Endothelial cell of umbilical vein (primary cell): ENCODE data around the gene ITFG1. TPM values are rescaled to one million over a fixed set of nuclear protein-coding genes. Genes with fewer than 3 reads are reported as not detected.

Source experiments
- BruUV-seq: library from RNA; stranded (reverse); fragments of 400-500 nt; replicated peaks from 2 replicates; lab custom pipeline; 2021; lab: Mats Ljungman, UMichigan
- CTCF ChIA-PET: fragments of 300-600, 350-600 bp; sonication (Branson Sonifier 250); formaldehyde crosslinking; loops from one replicate; lab custom pipeline; 2021; ENCODE audit warnings: antibody characterized with exemption, inconsistent platforms; lab: Charles Lee
- POLR2A ChIA-PET: fragments of 300-600, 350-600 bp; sonication (Branson Sonifier 250); formaldehyde crosslinking; loops from one replicate; lab custom pipeline; 2021; ENCODE audit warnings: antibody characterized with exemption, inconsistent platforms; lab: Charles Lee
- DNase-seq: peaks from one replicate; pipeline ENCODE4 v3.0.0-alpha.2; 2011; ENCODE audit warnings: low read depth, low spot score
- FAIRE-seq: peaks from 2 replicates; lab custom pipeline; 2011; peaks lifted over from hg19 to GRCh38; lab: Jason Lieb, UNC
- H2AFZ ChIP-seq: 2 replicates; pipeline ENCODE4 v1.6.0; 2012; ENCODE audit warnings: low read depth, low read length, control low read depth, inconsistent platforms
- H3K27ac ChIP-seq: 2 replicates; pipeline ENCODE4 v1.5.1; 2011; ENCODE audit warnings: low read depth, mild to moderate bottlenecking, control low read depth, low read length, moderate library complexity; ENCODE audit not compliant: insufficient read depth
- H3K27me3 ChIP-seq, 2 experiments: 2 replicates each; pipeline versions ENCODE4 v1.6.0 to v1.6.1; 2011; ENCODE audit warnings: low read length in 2 of 2, mixed read lengths in 1 of 2; ENCODE audit not compliant: control insufficient read depth in 2 of 2, insufficient read depth in 2 of 2
- H3K36me3 ChIP-seq, 2 experiments: 2 replicates in 1 of 2; 3 replicates in 1 of 2; pipeline ENCODE4 v1.5.1; 2011; ENCODE audit warnings: low read length in 2 of 2, mild to moderate bottlenecking in 1 of 2, moderate library complexity in 1 of 2; ENCODE audit not compliant: control insufficient read depth in 2 of 2, insufficient read depth in 2 of 2; ENCODE audit errors: extremely low read depth in 1 of 2
- H3K4me1 ChIP-seq: 3 replicates; pipeline ENCODE4 v1.5.1; 2011; ENCODE audit warnings: mild to moderate bottlenecking, low read length; ENCODE audit not compliant: control insufficient read depth, insufficient read depth; ENCODE audit errors: extremely low read depth
- H3K4me2 ChIP-seq: 2 replicates; pipeline ENCODE4 v1.6.1; 2011; ENCODE audit warnings: low read length, control low read depth, mixed read lengths; ENCODE audit not compliant: insufficient read depth
- H3K4me3 ChIP-seq, 3 experiments: fragments of 200-600 bp in 1 of 3; sonication (generic), shearing (Covaris generic) in 1 of 3; replicated peaks in 1 of 3; 2 replicates each; pipeline ENCODE4 v1.5.1; 2011 to 2016; ENCODE audit warnings: control low read depth in 3 of 3, low read length in 3 of 3, mild to moderate bottlenecking in 2 of 3, inconsistent platforms in 1 of 3, low read depth in 1 of 3, moderate library complexity in 1 of 3; ENCODE audit not compliant: insufficient read depth in 1 of 3
- H3K79me2 ChIP-seq: 2 replicates; pipeline ENCODE4 v1.6.0; 2012; ENCODE audit warnings: low read length, inconsistent platforms; ENCODE audit not compliant: control insufficient read depth, insufficient read depth
- H3K9ac ChIP-seq: replicated peaks from 2 replicates; pipeline ENCODE3; 2011; ENCODE audit warnings: low read length, control low read depth; ENCODE audit not compliant: insufficient read depth; ENCODE audit errors: extremely low read depth
- H3K9me1 ChIP-seq: replicated peaks from 3 replicates; pipeline ENCODE4 v1.6.0; 2011; ENCODE audit warnings: mild to moderate bottlenecking, low read length; ENCODE audit not compliant: control insufficient read depth, insufficient read depth; ENCODE audit errors: extremely low read depth
- H3K9me3 ChIP-seq: replicated peaks from 2 replicates; pipeline ENCODE4 v1.5.1; 2012; ENCODE audit warnings: low read length, inconsistent platforms; ENCODE audit not compliant: control insufficient read depth, insufficient read depth
- H4K20me1 ChIP-seq: replicated peaks from 2 replicates; pipeline ENCODE3; 2011; ENCODE audit warnings: mild to moderate bottlenecking, low read length; ENCODE audit not compliant: control insufficient read depth, insufficient read depth; ENCODE audit errors: extremely low read depth
- CTCF ChIP-seq, 2 donors: IDR thresholded peaks; 1 replicate in 1 of 2; 2 replicates in 1 of 2; pipeline ENCODE4 v1.5.1; 2011; ENCODE audit warnings: low read length in 2 of 2, mild to moderate bottlenecking in 2 of 2, moderate library complexity in 2 of 2, control low read depth in 1 of 2, inconsistent platforms in 1 of 2, low read depth in 1 of 2; ENCODE audit not compliant: insufficient read depth in 1 of 2; ENCODE audit errors: extremely low read depth in 1 of 2
- EZH2 ChIP-seq: IDR thresholded peaks from 2 replicates; pipeline ENCODE4 v1.6.1; 2012; ENCODE audit warnings: borderline replicate concordance, low read depth, mild to moderate bottlenecking, moderate library complexity, low read length, inconsistent platforms; ENCODE audit not compliant: severe bottlenecking
- FOS ChIP-seq: IDR thresholded peaks from 2 replicates; pipeline ENCODE4 v1.6.1; 2011; ENCODE audit warnings: mild to moderate bottlenecking, low read length, moderate library complexity, borderline replicate concordance; ENCODE audit not compliant: insufficient read depth
- GATA2 ChIP-seq: IDR thresholded peaks from 2 replicates; pipeline ENCODE4 v1.7.0; 2011; ENCODE audit warnings: low read depth, mild to moderate bottlenecking, moderate library complexity, mixed read lengths, low read length; ENCODE audit not compliant: insufficient read length, insufficient read depth
- JUN ChIP-seq: IDR thresholded peaks from 2 replicates; pipeline ENCODE4 v1.6.1; 2011; ENCODE audit warnings: borderline replicate concordance, low read depth; ENCODE audit not compliant: insufficient read length, insufficient read depth
- MYC ChIP-seq: IDR thresholded peaks from one replicate; pipeline ENCODE4 v1.6.1; 2011; ENCODE audit warnings: mild to moderate bottlenecking, low read depth, low read length
- POLR2A ChIP-seq: IDR thresholded peaks from 2 replicates; pipeline ENCODE4 v1.6.1; 2012; ENCODE audit warnings: low read depth, mild to moderate bottlenecking, control low read depth, low read length
- POLR2AphosphoS5 ChIP-seq: IDR thresholded peaks from 2 replicates; pipeline ENCODE4 v1.6.1; 2012; ENCODE audit warnings: low read depth, mild to moderate bottlenecking, control low read depth, low read length, moderate library complexity; ENCODE audit not compliant: insufficient read depth
- dilution Hi-C: fragments of 300-500 bp; cut with MboI; formaldehyde crosslinking; loops from one replicate; pipeline ENCODE4 v1.15.0; 2019; ENCODE audit warnings: low sequenced_read_pairs; ENCODE audit not compliant: extremely low pct_ligation_motif_present
- intact Hi-C: fragments of 100-400 bp; cut with micrococcal nuclease; formaldehyde crosslinking; loops from one replicate; pipeline ENCODE4 v1.10.0; 2022
- polyA plus RNA-seq, 4 experiments: library from polyadenylated mRNA; depleted of rRNA in 3 of 4; stranded (reverse) in 3 of 4; unstranded in 1 of 4; fragments of >200 nt; gene quantifications; 2 replicates each; pipeline versions ENCODE4 v1.2.1 to v1.2.3, GENCODE V29; 2011 to 2012; ENCODE audit warnings: missing spikeins in 1 of 4
- total RNA-seq: library from RNA; stranded (reverse); gene quantifications from 2 replicates; pipeline ENCODE4 v1.2.3, GENCODE V29; 2021
- TF ChIP-seq, protein P1 (sequence below): IDR thresholded peaks from 2 replicates; pipeline ENCODE4 v1.6.1; 2011; ENCODE audit not compliant: insufficient read depth, insufficient read length

The ITFG1 gene
- total and polyA plus RNA-seq, 2 donors (not counting 3 experiments of a cell fraction or from before 2014, with no cell fraction given): 32.1 to 44.2 TPM

DNA sequence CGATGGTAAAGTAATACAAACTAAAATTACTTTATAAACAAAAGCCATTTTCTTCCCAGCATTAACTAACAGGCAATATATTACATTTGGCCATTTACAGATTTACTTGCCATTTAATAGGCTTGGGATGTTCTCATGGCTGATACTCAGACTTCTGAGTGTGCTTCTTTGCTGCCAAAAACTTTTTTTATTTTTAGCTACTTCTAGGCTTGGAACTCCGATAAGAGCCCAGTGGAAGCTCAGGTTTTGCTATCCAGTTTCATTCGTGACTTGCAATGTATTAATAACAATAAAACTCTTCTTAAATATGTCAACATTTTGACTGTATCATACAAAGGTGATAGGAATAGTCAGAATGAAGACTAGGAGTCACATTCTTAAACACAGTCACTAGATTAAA is 152.3 kb downstream of the ITFG1 start:
- Histone ChIP-seq H2AFZ (no peak overlapping the region), H3K4me1 (no peaks in the 10 kb centered on the region), H3K9me3 (no peaks in the 10 kb centered on the region), H3K79me2 (no peaks in the 10 kb centered on the region), H4K20me1 (no peaks in the 10 kb centered on the region), H3K4me2 (no peak overlapping the region), H3K36me3 (no peaks in the 10 kb centered on the region), H3K27me3 (no peaks in the 10 kb centered on the region), H3K4me3 (no peak overlapping the region), H3K9me1 (no peaks in the 10 kb centered on the region), H3K27ac (no peak overlapping the region), H3K9ac (no peak overlapping the region)
- no TSS peak for BruUV-seq
- intact Hi-C loops (no loop called here), dilution Hi-C loops (no loop called here)
- no peak for DNase-seq
- CTCF ChIA-PET: no interaction called here
- no peak for TF ChIP-seq JUN
- TF ChIP-seq, protein P1, sequence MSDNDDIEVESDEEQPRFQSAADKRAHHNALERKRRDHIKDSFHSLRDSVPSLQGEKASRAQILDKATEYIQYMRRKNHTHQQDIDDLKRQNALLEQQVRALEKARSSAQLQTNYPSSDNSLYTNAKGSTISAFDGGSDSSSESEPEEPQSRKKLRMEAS: no peak
- no peak for FAIRE-seq
- POLR2A ChIA-PET: no interaction called here

DNA sequence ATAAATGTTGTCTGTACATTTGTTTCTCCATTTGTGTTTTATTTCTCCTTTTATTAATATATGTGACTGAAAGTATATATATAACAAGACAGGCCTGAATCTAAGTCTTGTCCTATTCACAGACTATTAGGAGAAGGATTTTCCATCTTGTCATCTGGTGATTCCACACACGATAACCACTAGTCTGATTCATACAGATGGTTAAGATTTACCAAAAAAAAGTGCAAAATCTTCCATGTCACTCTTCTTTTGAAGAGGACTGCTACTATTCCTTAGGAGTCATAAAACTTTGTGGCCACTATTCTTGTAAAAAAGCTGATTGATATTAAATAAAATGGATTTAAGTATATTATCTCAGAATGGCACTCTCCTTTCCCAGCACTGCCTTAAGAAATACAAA is 156.3 kb downstream of the ITFG1 start:
- Histone ChIP-seq H3K36me3 (no peaks in the 10 kb centered on the region), H3K9me1 (no peaks in the 10 kb centered on the region), H3K9me3 (no peaks in the 10 kb centered on the region), H3K9ac (no peak overlapping the region), H4K20me1 (no peaks in the 10 kb centered on the region), H3K27me3 (no peaks in the 10 kb centered on the region), H3K4me3 (no peak overlapping the region), H3K4me1 (no peaks in the 10 kb centered on the region), H3K4me2 (no peak overlapping the region), H3K27ac (no peak overlapping the region), H2AFZ (no peak overlapping the region), H3K79me2 (no peaks in the 10 kb centered on the region)
- FAIRE-seq: no peak
- BruUV-seq: no TSS peak
- POLR2A ChIA-PET: no interaction called here
- dilution Hi-C loops: no loop called here
- TF ChIP-seq FOS (no peak), CTCF (IDR thresholded peaks at IDR 0.05; ENCODE audit: extremely low read depth in 1 of 2, insufficient read depth in 1 of 2, low read depth in 1 of 2, low read length in 2 of 2) (no peak), GATA2 (no peak), POLR2AphosphoS5 (no peak), EZH2 (no peak), JUN (no peak), POLR2A (no peak), MYC (no peak)
- TF ChIP-seq, protein P1: no peak
- CTCF ChIA-PET: no interaction called here
- intact Hi-C loops: no loop called here
- no peak for DNase-seq
